Hematopoietic multipotent progenitor cell (in vitro differentiated cells): ENCODE results near the gene COBL. TPM values are rescaled to one million over a fixed set of nuclear protein-coding genes. Genes with fewer than 3 reads are reported as not detected.
A peak's percentile ranks its signal among the peaks of the same experiment; 100 is the strongest.

Source experiments
- DNase-seq, 3 donors: peaks; one replicate each; pipeline ENCODE4 v3.0.0-alpha.2; 2011 to 2015; ENCODE audit warnings: low read depth in 2 of 3, low spot score in 2 of 3
- total RNA-seq: library from RNA; depleted of rRNA; stranded (reverse); fragments of >200 nt; gene quantifications from one replicate; pipeline ENCODE4 v1.2.3, GENCODE V29; 2012

Gene COBL
- total RNA-seq, 1 donor = 0.27 TPM

- no peak for DNase-seq
Measured at GRCh38 chr7:51101111-51101757, 215.4 kb downstream of the COBL start.

- no peak for DNase-seq
Measured at GRCh38 chr7:51090411-51090810, 226.2 kb downstream of the COBL start.

- no peak for DNase-seq
Measured at GRCh38 chr7:51085034-51085692, 231.4 kb downstream of the COBL start.

DNA sequence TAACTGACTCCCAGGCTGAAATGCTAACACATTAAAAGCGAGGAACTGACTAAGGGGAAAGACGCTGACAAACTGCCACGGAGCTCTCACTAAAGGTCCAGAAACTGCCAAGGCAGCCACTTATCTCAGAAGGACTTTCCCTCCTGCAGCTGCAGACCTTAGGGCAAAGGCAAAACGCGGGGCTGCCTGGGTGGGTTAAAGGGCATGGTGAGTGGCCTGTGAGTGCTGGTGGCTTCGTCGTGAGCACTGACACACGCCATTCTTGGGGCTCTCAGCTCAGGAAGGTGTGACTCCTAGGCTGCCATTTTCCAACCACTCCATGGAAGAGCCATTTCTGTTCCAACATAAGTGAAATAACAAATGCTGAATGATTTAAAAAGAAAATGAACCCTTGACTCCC, 232.5 kb downstream of the COBL start:
- no peak for DNase-seq

GRCh38 chr7:51082940-51083533, 233.6 kb downstream of the COBL start:
- no peak for DNase-seq

- no peak for DNase-seq
Measured at GRCh38 chr7:51082096-51082840, 234.3 kb downstream of the COBL start.

DNA sequence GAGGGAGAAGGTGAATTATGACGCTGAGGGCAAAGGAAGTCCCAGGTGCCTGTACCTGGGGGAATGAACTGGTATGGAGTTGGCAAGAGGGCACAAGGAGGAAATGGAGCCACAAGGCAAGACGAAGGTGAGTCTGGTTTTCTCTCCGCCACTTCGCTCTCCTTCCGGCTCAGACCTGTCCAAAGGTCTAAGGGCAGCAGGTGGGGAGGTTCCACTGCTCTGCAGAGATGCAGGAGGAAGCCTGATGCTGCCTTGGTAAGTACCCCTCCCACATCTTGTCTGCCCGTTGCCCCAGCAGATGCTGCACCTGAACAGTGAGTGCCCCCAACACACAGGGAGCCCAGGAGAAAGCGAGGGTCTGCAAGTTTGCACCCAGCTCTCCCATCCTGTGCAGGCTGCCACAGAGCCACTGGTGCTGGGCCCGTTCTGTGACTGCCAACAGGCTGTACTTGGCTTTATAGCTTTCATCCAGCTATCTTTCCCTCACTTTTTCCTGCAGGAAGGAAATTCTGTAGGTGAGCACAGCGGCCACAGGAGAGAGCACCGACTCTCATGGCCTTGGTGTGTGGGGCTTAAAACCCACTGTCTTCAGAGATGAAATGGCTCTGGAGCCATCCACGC, 235.2 kb downstream of the COBL start:
- no peak for DNase-seq

GRCh38 chr7:51080622-51081269, 235.9 kb downstream of the COBL start:
- DNase-seq = no peak

- no peak for DNase-seq
Measured at GRCh38 chr7:51080216-51080615, 236.4 kb downstream of the COBL start.

DNA sequence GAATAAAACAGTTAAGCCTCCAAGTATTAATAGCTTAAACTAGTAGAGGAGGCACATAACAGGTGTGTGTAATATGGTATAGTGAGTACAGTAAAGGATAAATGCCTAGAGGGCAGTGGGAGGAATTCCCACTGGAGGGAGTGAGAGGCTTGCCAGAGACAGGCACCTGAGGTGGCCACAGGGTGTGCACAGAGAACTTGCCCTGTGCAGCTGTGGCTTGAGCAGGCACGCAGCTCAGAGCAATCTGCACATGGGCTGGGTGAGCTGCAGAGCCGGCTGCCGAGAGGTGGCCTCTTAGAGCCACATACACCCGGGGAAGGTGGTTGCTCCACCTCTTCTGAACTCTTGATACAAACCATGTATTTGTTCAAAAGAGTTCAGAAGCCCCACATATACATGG, 237.1 kb downstream of the COBL start:
- DNase-seq = no peak

- DNase-seq = no peak
Measured at GRCh38 chr7:51078653-51079052, 238.0 kb downstream of the COBL start.

- no peak for DNase-seq
Measured at GRCh38 chr7:51077987-51078370, 238.6 kb downstream of the COBL start.

GRCh38 chr7:51077316-51077986, 239.2 kb downstream of the COBL start:
- no peak for DNase-seq

- DNase-seq = peak in 1 of 3 donors; percentile 26
Measured at GRCh38 chr7:51075681-51076580, 240.7 kb downstream of the COBL start.

GRCh38 chr7:51073171-51073570, 243.4 kb downstream of the COBL start:
- DNase-seq = no peak

GRCh38 chr7:51072281-51072680, 244.3 kb downstream of the COBL start:
- DNase-seq = no peak

GRCh38 chr7:51071427-51071826, 245.2 kb downstream of the COBL start:
- DNase-seq = no peak

GRCh38 chr7:51070151-51070550, 246.5 kb downstream of the COBL start:
- DNase-seq = no peak
